GM18511 (cell line): ENCODE results near the gene KCNJ15.
"Not testable (repeated sequence)": the region's sequence is repeated elsewhere in the genome, so short reads cannot be mapped to it uniquely, and the experiment has no call there.

ENCODE experiments used
- ATAC-seq: cut with Tn5 transposase; IDR thresholded peaks from one replicate; pipeline ENCODE4 v1.9.1; 2021; ENCODE audit warnings: mild to moderate bottlenecking, moderate library complexity; ENCODE audit not compliant: unreplicated experiment

Gene KCNJ15

DNA sequence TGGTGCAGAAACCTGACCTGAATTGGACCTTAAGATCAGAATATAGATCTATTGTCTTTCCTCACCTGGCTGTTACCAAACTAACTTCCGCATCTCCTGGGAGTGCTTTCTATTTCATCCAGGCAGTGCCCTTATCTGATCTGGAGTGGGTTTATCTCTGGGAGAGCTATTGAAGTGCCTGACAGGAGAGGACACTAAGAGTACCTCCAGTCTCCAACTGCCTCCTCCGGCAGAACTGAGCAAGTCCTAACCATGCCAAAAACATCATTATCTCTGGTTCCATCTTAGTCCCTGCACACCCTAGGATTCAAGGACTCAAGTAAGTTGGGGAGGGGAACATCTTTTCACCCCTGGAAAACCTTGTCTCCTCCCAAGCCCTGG is 12.4 kb upstream of the KCNJ15 start:
- no peak for ATAC-seq

DNA sequence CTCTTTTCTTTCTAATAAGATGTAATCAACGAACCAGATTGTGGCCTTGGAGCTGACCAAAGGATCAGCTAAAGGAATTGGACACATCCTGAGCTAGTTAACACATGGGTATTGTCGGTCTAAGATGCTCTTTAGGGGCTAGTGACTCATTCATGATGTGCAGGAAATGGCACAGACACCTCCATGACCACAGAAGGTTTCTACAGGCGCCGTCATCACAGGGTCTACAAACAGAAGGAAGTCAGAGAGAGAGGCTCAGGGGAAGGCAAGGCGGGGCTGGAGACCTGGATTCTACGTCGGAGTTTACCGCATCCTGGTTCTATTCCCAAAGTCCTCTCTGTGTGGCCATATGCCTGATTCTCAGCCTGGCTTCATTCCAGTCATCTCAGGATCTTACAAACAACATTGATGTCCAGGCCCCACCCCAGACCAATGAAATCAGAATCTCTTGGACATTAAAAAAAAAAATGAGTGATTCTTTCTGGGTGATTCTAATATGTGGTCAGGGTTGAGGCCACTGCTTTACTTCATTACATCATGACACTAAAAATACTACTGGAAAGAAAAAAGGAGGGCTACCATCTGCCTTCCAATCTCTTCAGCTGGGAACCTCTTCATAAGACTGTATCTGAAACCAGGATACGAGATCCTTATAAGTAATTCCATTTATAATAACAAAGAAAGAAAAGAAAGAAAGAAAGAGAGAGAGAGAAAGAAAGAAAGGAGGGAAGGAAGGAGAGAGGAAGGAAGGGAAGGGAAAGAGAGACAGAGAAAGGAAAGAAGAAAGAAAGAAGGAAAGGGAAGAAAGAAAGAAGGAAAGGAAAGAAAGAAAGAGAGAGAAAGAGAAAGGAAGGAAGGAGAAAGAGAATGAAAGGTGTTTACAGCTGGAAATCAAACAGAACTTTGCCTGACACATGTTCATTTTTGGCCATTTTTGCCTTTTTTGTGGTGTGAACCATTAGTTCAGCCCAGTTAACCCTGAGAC is 11.6 kb upstream of the KCNJ15 start:
- peak; percentile 82 for ATAC-seq

DNA sequence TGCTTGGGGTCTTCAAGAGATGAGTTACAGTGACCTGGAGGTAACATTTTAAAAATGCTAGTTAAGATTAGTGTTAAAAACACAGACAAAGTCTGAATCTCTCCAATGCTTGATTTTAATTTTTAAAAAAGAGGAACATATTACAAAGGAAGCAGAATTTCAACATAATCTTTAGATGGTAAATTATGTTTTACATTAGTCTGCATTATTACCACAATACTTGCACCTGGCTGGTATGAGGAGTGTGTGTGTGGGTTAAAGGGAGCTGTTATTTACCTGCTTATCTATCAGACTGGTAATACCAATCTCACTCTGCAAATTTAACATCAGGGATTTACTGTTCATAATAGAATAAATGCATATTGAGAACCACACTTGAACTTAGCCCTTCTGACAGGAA is 10.3 kb upstream of the KCNJ15 start:
- no peak for ATAC-seq

DNA sequence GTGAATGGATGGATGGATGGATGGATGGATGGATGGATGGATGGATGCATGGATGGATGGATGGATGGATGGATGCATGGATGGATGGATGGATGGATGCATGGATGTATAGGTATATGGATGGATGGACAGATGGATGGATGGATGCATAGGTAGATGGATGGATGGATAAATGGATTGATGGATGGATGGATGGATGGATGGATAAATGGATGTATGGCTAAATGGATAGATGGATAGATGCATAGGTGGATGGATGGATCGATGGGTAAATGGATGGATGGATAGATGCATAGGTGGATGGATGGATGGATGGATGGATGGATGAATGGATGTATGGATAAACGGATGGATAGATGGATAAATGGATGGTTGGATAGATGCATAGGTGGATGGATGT is 9.7 kb upstream of the KCNJ15 start:
- not testable (repeated sequence) for ATAC-seq

DNA sequence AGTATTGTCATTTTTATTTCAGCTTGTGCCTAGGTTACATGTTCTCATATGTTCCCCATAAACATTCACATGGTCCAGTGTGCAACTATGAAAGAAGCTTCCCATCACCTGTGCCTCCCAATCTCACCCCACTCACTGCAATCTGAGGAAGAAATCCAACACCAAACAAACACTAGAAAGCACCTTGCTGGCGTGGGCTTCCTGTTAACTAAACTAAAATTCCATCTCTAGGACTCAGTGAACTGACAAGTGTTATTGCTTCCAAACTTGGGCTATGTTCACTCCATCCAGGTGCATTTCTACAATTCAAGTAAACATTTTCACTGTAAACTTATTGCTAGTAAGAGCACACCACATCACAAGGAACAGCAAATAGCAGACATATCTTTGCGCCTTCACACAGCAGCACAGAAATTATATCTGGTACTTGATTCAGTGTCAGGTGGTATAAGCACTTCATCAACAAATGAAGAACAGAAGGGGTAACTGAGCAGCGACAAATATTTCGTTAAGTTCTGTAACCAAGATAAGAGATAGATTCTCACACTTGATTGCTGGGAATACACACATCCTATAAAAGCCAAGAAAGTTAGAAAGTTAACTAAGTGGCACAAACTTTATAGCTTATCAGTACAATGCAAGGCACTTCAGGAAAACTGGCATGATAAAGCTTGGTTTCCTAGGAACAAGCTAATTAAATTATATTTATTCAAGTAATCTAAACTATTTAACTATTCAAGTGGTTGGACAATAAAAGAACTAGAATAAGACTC is 8.9 kb upstream of the KCNJ15 start:
- no peak for ATAC-seq

DNA sequence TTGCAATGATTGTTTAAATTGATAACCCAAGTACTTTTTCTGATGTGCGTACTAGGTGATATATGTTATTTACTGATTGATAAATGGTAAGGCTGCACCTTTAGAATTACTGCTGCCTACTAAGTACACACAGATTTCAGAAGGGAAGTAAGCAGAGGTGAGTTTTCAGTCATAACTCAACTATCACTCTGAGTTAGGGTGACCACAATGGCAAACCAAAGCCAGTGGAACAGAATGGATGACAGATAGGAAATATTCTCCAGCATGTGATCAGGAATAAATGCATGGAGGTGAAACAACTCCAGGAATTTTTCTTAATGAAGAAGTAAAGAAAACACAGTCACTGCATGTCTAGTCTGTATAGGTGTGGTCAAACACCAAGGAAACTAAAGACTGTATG is 7.5 kb upstream of the KCNJ15 start:
- peak; percentile 76 for ATAC-seq

DNA sequence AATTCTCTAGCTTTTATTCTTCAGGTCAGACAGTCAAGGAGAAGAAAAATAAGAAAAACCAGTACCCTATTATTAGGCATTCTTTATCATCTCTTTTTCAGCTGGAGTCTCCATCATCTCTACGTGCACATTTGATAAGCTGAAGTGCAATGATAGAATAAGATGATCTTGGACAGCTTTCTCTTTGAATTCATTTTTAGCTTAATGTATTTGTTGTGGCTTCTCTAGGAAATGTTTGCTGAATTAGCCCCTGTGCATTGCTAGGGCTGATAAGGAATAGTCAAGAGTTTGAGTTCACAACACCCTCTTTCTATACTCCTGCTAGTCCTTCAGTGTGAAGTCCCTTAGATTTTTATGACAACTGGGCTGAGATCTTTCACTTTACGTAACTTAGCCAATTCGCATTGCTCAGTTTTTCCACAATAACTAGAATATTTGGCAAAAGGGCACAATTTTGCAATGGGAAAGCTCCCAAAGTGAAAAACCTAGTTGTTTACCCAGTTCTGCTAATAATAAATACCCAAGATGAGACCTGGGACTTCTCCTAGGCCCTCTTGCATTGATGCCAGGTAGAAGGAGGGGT is 7.0 kb upstream of the KCNJ15 start:
- no peak for ATAC-seq

DNA sequence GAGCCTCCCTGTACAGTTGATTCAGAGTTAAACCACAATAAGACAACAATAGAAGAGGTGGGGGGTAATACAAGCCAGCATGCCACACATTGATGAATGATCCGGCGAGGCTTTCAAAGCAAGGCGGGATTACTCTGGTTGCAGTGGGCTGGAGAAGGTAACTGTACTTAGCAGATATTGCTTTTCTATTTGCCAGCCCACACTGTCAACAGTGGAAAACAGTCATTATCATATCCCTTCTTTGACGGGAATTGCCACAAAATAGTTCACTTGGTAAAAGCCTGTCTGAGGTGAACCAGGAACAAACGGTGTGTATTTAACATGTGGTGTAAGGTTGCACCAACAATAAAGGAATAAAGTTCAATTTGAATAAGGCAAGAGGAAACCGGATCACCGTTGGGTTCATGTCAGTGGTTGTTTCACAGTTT is 5.8 kb upstream of the KCNJ15 start:
- ATAC-seq: no peak

DNA sequence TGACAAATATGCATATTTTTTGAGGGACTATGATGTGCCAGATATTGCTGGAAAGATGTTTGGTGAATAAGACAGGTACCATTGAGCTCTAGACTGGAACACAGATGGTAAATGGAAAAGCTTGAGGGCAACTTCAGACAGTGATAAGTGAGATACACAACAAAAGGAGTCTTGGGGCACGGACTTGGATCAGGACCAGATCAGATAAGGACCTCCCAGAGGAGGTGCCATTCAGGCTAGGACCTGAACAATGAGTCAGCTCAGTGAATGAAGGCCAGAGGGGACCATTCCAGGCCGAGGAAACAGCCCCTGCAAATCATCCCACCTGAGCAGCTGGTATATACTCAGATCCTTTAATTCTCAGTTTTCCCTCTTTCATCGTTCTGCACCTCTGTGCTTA is 1.8 kb upstream of the KCNJ15 start:
- no peak for ATAC-seq

DNA sequence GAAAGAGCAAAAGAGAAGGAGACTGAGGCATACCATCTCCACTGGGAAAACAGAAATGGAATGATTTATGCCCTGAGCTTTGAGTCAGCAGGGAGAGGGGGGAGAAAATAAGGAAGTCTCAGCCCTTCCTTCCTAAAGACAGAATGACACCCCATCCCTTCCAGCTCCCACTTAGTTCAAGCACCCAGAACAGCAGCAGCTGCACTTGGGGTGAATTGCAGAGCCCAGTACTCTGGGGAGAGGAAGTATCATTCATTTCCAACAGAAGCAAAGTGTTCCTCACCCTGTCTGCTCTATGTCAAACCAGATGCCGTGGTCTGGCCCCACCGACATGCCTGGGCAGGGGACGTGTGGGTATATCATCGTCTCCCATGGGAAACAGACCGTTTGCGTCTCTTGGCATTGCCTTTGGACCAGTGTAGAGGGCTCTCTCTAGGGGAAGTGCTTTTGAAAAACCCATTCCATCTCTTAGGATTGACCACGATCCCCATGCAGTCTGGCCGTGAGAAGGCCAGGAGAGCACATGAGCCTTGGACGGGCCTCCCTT is 1.1 kb upstream of the KCNJ15 start:
- no peak for ATAC-seq

DNA sequence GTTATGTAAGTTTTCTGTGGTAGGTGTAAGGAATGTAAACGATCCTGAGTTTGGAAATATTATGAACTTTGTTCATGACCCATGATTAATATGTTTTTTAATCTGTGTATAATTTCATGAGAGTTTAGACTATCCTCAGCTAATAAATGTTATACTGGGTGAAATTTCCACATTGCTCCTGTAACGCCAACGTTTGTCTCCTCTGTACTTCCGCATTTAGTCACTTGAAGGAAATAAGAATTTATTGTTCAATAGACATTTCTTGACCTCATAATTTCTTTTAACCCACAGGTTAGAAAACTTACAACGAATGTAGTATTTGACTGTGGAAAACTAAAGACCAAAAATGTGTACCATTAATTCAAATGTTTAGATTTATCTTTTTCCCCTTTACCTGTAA is 876 bp downstream of the KCNJ15 start:
- no peak for ATAC-seq

DNA sequence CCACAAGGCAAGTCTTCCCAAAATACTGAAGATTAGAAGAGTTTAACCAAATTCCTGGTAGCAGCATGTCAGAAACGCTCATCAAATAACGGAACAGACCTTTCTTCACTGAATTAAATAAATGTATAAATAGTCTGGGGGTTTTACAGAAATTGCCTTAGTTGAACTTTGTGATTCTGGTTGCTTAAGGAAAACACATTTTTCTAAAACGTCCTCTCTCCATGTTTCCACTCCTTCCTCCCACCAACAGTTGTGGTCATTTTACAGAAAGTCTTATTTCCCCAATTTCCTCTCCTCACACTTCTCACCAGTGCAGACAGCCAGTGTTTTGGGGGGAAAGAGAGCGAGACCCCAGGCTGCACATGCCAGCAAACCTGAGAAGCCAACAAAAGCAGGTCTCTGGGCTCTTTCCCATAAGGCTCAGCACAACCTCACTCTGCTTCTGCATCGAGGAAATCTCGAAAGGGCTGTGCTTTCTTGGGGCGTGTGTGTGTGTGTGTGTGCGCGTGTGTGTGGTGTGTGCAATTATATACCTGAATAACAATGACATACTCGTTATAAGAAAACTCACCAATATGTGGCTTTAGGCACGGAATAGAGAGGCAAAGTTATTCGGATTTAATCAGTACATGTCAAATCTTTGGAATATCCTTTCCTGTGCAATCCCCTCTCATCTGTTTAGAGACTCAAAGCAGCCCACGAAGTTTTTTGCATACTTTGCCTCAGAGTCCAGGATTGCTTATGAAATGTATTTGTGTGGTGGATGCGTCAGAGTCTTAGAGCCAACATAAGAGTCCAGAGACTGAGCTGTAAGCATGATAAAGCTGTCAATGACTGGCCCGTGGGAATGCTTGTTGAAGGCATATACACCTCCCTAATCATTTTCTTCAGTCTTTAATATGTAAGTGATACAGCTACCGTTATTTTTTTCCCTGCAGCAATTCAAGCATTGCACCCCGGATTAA is 2.0 kb downstream of the KCNJ15 start:
- no peak for ATAC-seq

DNA sequence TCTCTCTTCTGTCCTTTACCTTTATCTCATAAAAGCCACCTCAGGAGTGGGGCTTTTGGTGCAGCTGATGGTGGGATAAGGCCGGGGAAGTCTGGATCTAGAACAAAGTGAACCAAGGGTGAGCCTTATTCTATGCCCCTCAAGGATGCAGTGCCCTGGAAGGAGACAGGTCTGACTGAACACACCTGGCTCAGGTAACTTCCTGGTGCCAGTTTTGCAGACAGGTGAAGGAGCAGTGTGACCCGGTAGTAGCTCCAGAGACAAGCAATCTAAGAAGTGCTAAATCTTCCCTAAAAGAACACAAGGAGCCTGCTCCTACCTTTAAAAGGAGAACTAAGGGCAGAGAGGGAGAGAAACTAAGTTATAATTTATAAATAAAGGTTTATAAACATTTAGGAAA is 2.9 kb downstream of the KCNJ15 start:
- no peak for ATAC-seq

DNA sequence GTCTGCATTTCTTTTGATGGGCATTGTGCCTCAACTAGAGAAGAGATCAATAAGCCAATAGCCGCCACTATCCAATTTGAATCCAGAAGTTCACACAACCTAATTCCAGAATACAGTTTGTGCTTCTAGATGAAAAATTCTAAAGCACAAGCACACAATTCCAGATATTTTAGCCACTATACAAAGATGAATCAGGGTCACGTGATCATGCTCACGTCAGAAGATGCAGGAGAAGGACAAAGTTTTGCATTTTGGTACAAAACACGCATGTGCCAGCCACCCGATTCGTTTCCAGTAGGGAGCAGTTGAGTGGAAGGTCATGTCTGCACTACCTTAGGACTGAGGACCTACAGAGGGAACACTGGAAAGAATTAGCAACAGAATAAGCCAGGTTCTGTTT is 3.6 kb downstream of the KCNJ15 start:
- no peak for ATAC-seq

DNA sequence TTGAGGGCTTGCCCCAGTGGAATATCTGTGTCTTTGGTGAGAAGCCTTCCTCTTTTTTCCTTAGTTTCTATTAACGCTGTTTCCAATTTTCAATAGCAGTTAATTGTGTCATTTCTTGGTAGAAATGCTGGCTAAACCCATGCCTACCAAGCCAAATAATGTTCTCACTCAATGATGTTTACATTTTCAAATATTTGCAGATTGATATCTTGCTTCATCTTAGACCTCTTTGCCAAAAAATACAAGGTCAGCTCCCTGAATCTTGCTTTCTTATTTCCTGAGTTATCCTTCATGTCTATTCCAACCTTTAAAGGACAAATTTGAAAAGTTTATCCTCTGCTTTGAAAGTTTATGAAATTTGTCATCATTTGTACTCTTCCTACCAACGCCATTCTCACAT is 5.1 kb downstream of the KCNJ15 start:
- no peak for ATAC-seq

DNA sequence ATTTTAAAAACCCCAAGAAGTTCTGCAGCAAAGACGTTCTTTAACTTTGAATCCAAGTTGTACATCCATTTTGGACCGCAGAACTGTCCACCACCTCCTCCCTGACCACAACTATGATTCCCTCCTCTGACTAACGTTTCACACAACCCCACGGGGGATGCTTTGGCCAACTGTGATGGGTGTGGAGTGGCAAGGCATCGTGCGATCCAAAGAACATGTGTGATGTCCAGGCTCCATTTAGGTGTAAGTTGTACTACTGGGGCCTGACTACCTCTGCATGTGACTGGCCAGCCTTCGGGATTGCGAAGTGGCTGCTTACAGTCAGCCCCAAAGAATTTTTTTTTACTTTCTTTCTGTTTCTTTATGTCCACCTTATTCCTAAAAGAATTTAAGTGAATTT is 6.7 kb downstream of the KCNJ15 start:
- ATAC-seq: no peak

DNA sequence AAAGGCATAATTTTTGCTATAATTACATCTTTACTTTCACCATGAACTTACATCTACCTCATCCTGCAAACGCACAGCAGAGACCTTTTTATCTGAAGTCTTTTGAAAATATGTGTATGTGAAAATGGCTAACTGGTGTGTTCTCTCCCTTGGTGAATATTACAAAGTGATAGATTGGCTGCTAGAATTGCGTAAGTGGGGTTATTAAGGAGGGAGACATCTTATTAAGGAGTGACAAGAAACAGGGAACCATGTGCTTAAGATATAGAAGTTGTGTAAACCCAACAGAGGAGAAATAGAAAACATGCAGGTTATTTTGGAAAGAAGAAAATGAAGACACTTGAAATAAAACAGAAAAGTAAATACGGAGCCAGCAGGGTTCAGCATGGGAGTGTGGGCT is 7.8 kb downstream of the KCNJ15 start:
- ATAC-seq: no peak

DNA sequence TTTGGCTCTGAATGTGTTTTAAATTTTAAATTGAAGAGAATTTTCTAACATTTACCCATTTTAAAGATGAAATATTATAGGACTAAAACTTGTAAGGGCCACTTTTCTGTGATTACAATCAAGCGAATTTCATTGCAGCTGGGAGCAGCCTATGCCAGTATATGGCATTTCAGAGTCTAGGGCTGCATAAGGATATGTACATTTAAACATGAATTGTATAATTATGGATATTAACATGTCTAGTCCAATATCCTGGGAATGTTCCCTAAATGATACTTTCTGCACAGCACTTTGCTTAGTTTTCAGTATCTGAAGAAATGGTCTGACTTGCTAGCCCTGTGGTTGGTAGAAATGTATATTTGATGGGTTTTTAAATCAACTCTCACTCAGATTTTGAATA is 8.4 kb downstream of the KCNJ15 start:
- ATAC-seq: no peak

DNA sequence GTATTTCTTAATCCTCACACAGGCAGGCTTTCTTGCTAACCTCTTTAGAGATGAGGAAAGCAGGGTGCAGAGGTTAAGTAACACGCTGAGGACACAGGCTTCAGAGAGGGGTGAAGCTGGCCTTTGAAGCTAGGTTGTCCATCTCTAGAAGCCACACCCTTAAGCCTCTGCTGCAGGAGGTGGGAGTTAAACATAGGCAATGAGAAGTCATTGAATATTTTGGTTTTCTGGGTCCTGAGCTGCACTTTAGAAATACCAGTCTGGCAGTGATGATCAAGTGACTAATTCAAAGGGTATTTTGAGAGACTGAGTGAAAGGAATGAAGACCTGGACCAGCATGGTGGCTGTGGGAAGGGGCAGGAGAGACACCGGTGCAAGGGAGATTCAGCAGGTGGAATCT is 9.9 kb downstream of the KCNJ15 start:
- no peak for ATAC-seq

DNA sequence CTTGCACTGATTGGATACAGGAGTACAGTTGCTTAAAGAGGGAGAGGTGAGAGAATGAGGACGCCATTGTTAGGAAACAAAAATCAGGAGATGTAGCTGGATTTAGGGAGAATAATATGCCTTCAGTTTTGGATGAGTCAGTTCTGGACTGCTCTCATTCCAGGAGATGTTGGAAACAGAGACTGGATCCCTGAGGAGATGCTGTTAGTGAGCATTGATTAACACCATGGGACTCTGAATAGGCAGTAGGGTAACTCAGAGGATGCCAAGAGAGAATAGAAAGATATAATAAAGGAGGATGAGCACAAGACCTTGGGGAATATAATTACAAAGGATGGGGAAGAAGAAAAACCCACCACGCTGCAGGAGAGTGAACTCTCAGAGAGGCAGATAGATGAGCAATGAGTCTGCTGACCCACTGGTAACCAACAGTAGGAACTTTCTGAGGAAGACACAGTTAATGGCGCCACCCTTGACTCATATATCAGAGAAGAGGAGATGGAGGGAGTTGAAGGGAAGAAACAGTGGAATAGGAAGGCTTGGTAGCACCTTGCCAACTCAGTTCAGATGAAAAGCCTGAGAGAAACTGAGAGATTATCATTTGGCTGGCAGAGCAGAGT is 10.5 kb downstream of the KCNJ15 start:
- no peak for ATAC-seq
